Muscle layer of colon (tissue), 2 donors: ENCODE measurements around the gene IQSEC1.
"Not testable (repeated sequence)": the region's sequence is repeated elsewhere in the genome, so short reads cannot be mapped to it uniquely, and the experiment has no call there.

Experiments used
- H3K27ac ChIP-seq: one replicate; pipeline ENCODE4 v1.7.0; 2013; ENCODE audit warnings: low read depth, mild to moderate bottlenecking, low read length, moderate library complexity
- H3K27me3 ChIP-seq, 2 donors: one replicate each; pipeline ENCODE4 v1.7.0; 2013; ENCODE audit warnings: low read length in 2 of 2, mild to moderate bottlenecking in 2 of 2; ENCODE audit not compliant: insufficient read depth in 2 of 2, control insufficient read depth in 1 of 2
- H3K36me3 ChIP-seq: one replicate; pipeline ENCODE4 v1.7.0; 2013; ENCODE audit warnings: mild to moderate bottlenecking, low read length; ENCODE audit not compliant: insufficient read depth
- H3K4me1 ChIP-seq: one replicate; pipeline ENCODE4 v1.7.0; 2013; ENCODE audit warnings: mild to moderate bottlenecking, low read length; ENCODE audit not compliant: insufficient read depth
- H3K4me3 ChIP-seq, 2 donors: one replicate each; pipeline ENCODE4 v1.7.0; 2013; ENCODE audit warnings: low read length in 2 of 2, low read depth in 1 of 2, mild to moderate bottlenecking in 1 of 2, moderate library complexity in 1 of 2
- H3K9ac ChIP-seq: one replicate; pipeline ENCODE4 v1.7.0; 2013; ENCODE audit warnings: low read length
- H3K9me3 ChIP-seq: one replicate; pipeline ENCODE4 v1.7.0; 2013; ENCODE audit warnings: mild to moderate bottlenecking, low read length
- donor health status: abdominal sarcoma.
- donor health status: Adenocarcinoma of cecum.

IQSEC1 gene

GRCh38 chr3:12886106-12886679 lies 187.0 kb downstream of the IQSEC1 start:
- Histone ChIP-seq H3K9ac (no peak overlapping the region), H3K36me3 (no peaks in the 10 kb centered on the region), H3K4me3 (no peak overlapping the region), H3K27me3 (no peaks in the 10 kb centered on the region), H3K9me3 (no peaks in the 10 kb centered on the region), H3K4me1 (peaks cover 14% of the 10 kb centered on the region), H3K27ac (no peak overlapping the region)

- Histone ChIP-seq H3K4me1 (peaks cover 14% of the 10 kb centered on the region), H3K9me3 (no peaks in the 10 kb centered on the region), H3K36me3 (no peaks in the 10 kb centered on the region), H3K27ac (no peak overlapping the region), H3K4me3 (no peak overlapping the region), H3K27me3 (no peaks in the 10 kb centered on the region), H3K9ac (no peak overlapping the region)
Measured at GRCh38 chr3:12885583-12885930, 187.7 kb downstream of the IQSEC1 start.

GRCh38 chr3:12884790-12885582 lies 188.2 kb downstream of the IQSEC1 start:
- Histone ChIP-seq H3K9me3 (no peaks in the 10 kb centered on the region), H3K27me3 (no peaks in the 10 kb centered on the region), H3K4me3 (no peak overlapping the region), H3K9ac (no peak overlapping the region), H3K27ac (no peak overlapping the region), H3K4me1 (peaks cover 14% of the 10 kb centered on the region), H3K36me3 (no peaks in the 10 kb centered on the region)

GRCh38 chr3:12884186-12884680 lies 189.0 kb downstream of the IQSEC1 start:
- H3K4me3 ChIP-seq: no peak overlapping the region
- H3K27ac ChIP-seq: peak overlapping the region; percentile 2
- H3K4me1 ChIP-seq: peaks cover 14% of the 10 kb centered on the region
- no peak overlapping the region for H3K9ac ChIP-seq
- H3K36me3 ChIP-seq: no peaks in the 10 kb centered on the region
- H3K27me3 ChIP-seq: no peaks in the 10 kb centered on the region
- no peaks in the 10 kb centered on the region for H3K9me3 ChIP-seq

- H3K4me3 ChIP-seq: no peak overlapping the region
- H3K9me3 ChIP-seq: no peaks in the 10 kb centered on the region
- H3K27me3 ChIP-seq: no peaks in the 10 kb centered on the region
- H3K9ac ChIP-seq: no peak overlapping the region
- peaks cover 14% of the 10 kb centered on the region for H3K4me1 ChIP-seq
- H3K27ac ChIP-seq: no peak overlapping the region
- H3K36me3 ChIP-seq: no peaks in the 10 kb centered on the region
Measured at GRCh38 chr3:12882336-12883310, 190.6 kb downstream of the IQSEC1 start.

GRCh38 chr3:12881858-12882257 lies 191.4 kb downstream of the IQSEC1 start:
- not testable (repeated sequence) for H3K9me3 ChIP-seq, H3K9ac ChIP-seq, H3K27ac ChIP-seq, H3K27me3 ChIP-seq, H3K4me3 ChIP-seq, H3K36me3 ChIP-seq
- H3K4me1 ChIP-seq: peaks cover 14% of the 10 kb centered on the region

- no peak overlapping the region for H3K4me3 ChIP-seq
- H3K9me3 ChIP-seq: no peaks in the 10 kb centered on the region
- no peak overlapping the region for H3K27ac ChIP-seq
- no peaks in the 10 kb centered on the region for H3K27me3 ChIP-seq
- peaks cover 12% of the 10 kb centered on the region for H3K4me1 ChIP-seq
- no peak overlapping the region for H3K9ac ChIP-seq
- no peaks in the 10 kb centered on the region for H3K36me3 ChIP-seq
Measured at GRCh38 chr3:12879191-12879815, 193.9 kb downstream of the IQSEC1 start.

GRCh38 chr3:12878758-12879157 lies 194.5 kb downstream of the IQSEC1 start:
- H3K36me3 ChIP-seq, H3K27me3 ChIP-seq, H3K9me3 ChIP-seq, H3K9ac ChIP-seq, H3K4me3 ChIP-seq, H3K27ac ChIP-seq, H3K4me1 ChIP-seq: not testable (repeated sequence)

GRCh38 chr3:12878141-12878574 lies 195.1 kb downstream of the IQSEC1 start:
- Histone ChIP-seq H3K9ac (no peak overlapping the region), H3K27ac (no peak overlapping the region), H3K4me1 (peaks cover 4% of the 10 kb centered on the region), H3K36me3 (no peaks in the 10 kb centered on the region), H3K9me3 (no peaks in the 10 kb centered on the region), H3K27me3 (no peaks in the 10 kb centered on the region), H3K4me3 (no peak overlapping the region)

- H3K36me3 ChIP-seq: no peaks in the 10 kb centered on the region
- peaks cover 4% of the 10 kb centered on the region for H3K4me1 ChIP-seq
- no peak overlapping the region for H3K9ac ChIP-seq
- no peaks in the 10 kb centered on the region for H3K27me3 ChIP-seq
- no peaks in the 10 kb centered on the region for H3K9me3 ChIP-seq
- no peak overlapping the region for H3K27ac ChIP-seq
- no peak overlapping the region for H3K4me3 ChIP-seq
Measured at GRCh38 chr3:12877040-12877439, 196.2 kb downstream of the IQSEC1 start.
